DND-41 (cell line): ENCODE results near the gene TMEM138.

ENCODE experiments used
- CTCF ChIP-seq: IDR thresholded peaks from 2 replicates; pipeline ENCODE4 v1.5.1; 2012; ENCODE audit warnings: borderline replicate concordance, low read length, moderate library complexity, mild to moderate bottlenecking; ENCODE audit not compliant: poor library complexity, severe bottlenecking; ENCODE audit errors: extremely low read depth
- EZH2 ChIP-seq: IDR thresholded peaks from 3 replicates; pipeline ENCODE4 v1.6.1; 2012; ENCODE audit warnings: borderline replicate concordance, low read depth, mild to moderate bottlenecking, moderate library complexity, low read length, inconsistent platforms; ENCODE audit not compliant: severe bottlenecking

- no peak for TF ChIP-seq EZH2
- TF ChIP-seq CTCF: no peak
Observed at GRCh38 chr11:61401573-61401972, 39.4 kb downstream of the TMEM138 start.
